ENCODE measurements around the gene SEMA4D.
"Not testable (repeated sequence)": the region's sequence is repeated elsewhere in the genome, so short reads cannot be mapped to it uniquely, and the experiment has no call there.

Gene SEMA4D

DNA sequence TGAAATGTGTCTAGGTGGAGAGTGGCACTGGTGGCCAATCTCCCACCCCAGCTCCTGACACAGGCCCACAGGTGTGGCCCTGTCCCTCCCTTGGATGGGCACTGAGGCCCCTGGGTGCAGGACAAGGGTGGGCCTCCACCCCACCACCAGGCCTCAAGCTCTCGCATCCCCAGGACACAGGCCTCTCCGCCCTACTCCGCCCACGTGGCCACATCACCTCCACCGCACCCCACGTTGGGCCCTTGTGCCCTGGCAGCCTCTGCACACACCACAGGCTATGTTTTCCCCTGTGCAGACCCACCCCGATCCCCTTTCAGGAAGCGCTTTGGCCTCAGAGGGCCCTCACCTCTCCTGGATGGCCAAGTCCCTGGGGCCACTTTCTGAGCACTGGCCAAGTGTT is 124.9 kb downstream of the SEMA4D start:
- DNase-seq (ENCODE audit: low read depth in 2 of 3, low spot score in 1 of 3): no peak

DNA sequence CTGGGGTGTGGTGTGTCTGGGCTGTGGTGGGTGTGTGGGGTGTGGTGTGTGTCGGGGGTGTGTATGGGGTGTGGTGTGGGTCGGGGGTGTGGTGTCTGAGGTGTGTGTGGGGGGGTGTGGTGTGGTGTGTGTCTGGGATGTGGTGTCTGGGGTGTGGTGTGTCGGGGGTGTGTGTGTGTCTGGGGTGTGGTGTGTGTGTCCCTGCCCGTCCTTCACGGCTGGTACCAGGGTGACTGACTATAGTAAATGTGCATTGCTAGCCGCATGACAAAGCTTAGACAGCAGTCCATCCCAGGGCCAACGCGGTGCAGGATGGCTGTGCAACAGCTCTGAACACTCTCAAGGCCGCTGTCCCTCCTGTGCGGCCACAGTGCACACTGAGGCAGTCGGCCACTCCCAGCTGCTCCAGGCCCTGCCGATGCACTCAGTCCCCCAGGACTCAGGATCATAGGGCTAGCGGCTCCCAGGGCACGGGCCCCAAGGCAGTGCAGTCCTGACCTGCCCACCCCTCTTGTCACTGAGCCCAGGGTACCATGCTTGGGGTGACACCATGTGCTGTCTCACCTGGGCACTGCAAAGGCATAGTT is 125.6 kb downstream of the SEMA4D start:
- DNase-seq (ENCODE audit: low read depth in 2 of 3, low spot score in 1 of 3): no peak

DNA sequence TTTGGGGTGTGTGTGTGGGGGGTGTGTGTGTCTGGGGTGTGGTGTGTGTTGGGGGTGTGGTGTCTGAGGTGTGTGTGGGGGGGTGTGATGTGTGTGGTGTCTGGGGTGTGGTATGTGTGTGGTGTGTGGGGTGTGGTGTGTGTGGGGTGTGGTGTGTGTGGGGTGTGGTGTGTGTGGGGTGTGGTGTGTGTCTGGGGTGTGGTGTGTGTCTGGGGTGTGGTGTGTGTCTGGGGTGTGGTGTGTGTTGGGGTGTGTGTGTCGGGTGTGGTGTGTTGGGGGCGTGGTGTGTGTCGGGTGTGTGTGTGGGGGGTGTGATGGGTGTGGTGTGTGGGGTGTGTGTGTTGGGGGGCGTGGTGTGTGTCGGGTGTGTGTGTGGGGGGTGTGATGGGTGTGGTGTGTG is 126.1 kb downstream of the SEMA4D start:
- DNase-seq (ENCODE audit: low read depth in 2 of 3, low spot score in 1 of 3): not testable (repeated sequence)

DNA sequence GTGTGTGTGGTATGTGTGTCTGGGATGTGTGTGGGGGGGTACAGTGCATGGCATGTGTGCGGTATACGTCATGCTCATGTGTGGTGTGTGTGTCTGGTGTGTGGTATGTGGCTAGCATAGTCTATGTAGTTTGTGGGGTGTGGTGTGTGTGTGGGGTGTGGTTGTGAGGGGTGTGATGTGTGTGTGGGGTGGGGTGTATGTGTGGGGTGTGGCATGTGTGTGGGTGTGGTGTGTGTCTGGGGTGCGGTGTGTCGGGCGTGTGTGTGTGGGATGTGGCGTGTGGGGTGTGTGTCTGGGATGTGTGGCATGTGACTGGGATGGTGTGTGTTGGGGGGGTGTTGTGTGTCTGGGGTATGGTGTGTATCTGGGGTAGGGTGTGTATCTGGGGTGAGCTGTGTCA is 127.3 kb downstream of the SEMA4D start:
- no peak for DNase-seq (ENCODE audit: low read depth in 2 of 3, low spot score in 1 of 3)

DNA sequence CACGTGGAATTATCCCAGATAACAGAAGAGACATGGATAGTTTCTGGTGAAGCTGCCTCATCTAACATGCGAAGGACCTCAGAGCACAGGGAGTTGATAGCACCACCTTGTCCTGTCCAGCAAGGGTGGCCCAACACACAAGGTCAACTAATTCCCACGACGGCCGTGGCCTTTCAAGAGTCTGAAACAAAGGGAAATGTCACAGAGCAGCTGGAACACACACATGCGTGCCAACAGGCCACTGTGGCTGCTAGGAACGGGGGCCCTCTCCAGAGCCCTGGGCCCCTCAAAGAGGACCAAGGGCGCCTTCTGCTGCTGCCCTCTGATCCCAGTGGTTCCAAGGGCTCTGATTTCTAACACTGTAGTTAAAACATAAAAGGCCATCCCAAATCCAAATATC is 128.9 kb downstream of the SEMA4D start:
- no peak for DNase-seq (ENCODE audit: low read depth in 2 of 3, low spot score in 1 of 3)

DNA sequence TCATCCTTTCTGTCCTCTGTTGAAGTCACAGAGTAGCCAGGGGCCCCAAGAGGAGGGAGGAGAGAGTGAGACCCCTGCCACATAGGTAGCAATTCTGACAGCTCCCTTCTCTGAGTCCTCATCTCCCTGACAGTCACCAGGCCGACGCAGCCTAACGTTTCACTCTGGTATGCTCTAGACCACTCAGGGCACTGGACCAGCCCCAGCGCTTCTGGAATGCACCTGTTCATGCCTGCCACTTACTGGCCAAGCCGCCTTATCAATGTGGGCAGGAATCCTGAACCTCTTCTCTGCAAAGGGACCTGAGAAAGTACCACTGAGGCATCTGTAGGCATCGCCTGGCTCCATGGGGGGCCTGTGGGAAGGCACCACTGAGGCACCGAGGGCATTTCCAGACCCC is 129.4 kb downstream of the SEMA4D start:
- no peak for DNase-seq (ENCODE audit: low read depth in 2 of 3, low spot score in 1 of 3)

DNA sequence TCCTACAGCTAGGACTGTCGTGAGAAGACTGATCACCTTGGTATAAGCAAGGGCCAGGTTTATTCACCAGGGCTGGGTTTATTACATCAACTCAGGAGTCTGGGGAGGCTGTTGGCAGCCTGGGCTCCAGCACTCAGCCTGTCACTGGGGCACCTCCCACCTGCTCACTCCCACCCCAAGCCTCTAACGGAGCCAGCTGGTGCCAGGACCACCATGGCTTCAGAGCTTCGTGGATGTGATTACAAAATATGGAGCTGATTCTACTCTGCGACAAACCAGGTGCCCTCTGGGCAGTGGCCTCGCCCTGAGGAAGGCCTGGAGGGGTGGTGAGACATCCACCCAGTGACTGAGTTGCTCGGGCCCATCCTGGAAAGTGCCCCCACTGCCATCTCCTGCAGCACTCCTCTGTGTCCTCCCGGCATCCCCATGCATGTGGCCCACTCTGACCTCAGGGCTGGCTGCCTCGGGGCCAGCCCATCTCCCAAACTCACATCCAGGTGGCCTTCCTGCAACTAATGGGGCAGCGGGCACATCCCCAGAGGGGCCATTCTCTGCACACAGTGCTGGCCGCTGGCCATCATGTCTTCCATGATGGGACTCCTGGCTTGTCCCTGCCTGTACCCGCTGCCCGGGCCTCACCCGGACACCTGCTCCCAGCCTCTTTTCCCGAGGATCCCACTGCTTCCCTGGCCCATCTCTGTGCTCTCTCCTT is 130.0 kb downstream of the SEMA4D start:
- no peak for DNase-seq (ENCODE audit: low read depth in 2 of 3, low spot score in 1 of 3)

DNA sequence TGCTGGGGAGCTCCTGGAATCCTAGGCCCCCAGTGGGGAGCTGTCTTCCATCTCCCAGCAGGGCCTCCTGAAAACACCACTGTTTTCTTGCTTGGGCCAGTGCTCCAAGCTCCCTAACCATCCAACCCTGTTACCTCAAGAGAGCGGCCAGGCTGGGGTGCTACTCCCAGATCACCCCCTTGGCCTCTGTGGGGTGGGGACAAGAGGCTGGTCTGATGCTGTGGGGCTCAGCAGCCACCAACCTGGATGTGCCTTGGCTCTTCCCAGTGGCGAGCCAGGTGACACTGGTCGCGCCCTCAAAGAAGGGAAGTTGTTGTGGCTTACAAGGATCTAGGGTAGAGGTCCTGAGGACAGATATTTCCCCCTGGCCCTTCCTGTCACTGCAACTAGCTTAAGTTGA is 130.6 kb downstream of the SEMA4D start:
- DNase-seq (ENCODE audit: low read depth in 2 of 3, low spot score in 1 of 3): no peak

DNA sequence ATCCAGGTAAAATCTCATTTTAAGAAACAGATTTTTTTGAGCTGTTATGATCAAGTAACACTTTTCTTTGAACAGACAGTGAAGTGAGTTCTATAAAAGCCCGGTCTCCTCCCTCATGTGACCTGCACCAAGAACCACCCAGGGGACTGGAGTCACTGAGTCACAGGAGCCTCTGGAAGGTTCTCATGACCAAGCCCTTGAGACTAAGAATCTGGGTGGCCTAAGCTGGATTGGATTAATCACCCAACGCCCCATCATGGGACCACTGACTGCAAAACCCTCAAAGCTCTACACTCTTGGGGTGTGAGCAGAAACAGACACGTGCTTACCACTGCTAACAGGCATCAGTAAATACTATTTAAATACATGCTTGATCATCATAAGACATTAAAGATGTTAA is 131.2 kb downstream of the SEMA4D start:
- no peak for DNase-seq (ENCODE audit: low read depth in 2 of 3, low spot score in 1 of 3)

DNA sequence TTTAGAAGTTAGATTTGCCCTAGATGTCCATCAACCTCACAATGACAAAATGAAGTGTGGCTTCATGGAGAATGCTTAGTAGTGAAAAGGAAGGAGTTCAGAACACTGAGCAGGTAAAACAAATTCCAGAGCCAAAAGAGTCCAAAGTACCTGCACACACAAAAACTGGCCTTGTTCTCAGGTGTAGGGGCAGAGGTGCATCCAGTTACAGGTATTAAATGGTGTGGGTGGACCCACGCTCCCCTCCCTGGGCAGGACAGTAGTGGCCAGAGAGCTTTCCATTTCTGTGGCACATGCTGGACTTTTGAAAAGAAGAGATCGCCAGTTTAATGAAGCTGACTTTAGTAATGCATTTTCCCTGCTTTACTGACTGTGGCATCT is 132.4 kb downstream of the SEMA4D start:
- DNase-seq (ENCODE audit: low read depth in 2 of 3, low spot score in 1 of 3): no peak

DNA sequence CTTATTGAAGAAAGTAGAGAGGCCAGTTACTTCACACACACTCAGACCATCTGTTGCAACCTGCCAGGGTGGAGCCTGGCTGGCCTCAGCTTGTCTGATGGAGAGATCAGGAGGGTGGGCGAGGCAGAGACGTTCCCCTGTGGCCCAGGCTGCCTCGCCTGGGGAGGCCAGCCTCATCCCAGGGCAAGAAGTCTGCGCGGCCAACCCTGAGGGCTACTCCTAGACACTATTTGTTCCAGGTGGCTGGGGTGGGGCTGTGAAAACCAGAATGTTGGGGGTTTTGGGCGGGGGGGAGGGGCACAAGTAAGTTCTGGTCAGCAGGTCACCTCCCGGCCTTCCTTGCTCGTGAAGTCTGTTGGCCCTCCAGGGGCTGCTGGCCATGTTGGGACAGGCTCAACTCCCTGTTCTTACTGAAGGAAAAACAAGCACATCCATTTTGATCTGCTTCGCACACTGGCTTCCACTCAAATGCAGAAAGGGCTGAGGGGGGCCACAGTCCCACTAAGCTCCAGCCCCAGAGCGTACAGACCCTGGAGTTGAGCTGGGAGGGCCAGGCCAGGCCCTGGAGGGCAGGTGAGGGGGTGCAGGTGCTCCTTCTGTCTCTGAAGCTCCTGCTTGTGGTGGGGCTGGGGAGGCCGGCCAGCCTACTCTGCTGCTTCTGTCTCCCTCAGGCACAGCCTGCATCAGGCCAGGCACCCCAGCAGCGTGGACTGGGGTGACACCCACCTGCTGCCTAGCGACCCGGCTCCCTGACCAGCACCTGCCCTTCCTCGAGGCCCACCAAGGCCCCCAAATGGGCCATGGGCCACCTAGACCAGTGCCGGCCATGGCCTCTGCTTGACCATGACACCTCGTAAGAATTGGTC is 133.0 kb downstream of the SEMA4D start:
- DNase-seq (ENCODE audit: low read depth in 2 of 3, low spot score in 1 of 3): no peak

DNA sequence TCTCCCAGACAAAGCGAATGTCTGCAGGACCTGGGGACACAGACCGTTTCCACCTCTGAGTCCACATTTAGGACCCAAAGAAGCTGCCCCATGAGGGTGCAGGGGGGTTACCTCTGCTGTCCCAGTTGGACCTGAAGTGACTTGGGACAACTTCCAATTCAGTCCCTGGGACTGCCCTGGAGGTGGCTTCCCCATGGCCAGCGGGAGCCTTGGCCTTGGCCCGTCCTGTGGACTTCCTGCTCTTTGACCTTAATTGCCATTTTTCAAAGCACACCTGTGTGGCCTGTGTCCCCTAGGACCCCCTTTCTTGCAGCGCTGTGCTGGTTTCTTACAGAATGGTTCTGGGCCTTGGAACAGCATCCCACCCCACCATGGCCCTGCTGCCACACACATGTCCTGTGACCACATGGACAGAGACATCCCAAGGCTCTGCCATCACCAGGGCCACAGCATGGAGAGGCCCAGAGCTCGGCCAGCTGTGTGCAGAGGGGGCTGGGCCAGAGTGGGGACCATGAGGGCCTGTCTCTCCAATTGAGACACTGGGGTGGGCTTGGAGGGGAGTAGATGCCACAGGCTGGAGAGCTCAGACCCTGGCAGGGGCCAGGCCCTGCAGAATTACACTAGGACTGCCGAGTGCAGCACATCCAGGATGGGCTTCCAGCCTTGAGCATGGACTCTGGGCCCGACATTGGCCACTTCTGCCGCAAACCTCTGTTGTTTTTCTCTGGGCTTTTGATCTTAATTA is 133.8 kb downstream of the SEMA4D start:
- DNase-seq (ENCODE audit: low read depth in 2 of 3, low spot score in 1 of 3): no peak

DNA sequence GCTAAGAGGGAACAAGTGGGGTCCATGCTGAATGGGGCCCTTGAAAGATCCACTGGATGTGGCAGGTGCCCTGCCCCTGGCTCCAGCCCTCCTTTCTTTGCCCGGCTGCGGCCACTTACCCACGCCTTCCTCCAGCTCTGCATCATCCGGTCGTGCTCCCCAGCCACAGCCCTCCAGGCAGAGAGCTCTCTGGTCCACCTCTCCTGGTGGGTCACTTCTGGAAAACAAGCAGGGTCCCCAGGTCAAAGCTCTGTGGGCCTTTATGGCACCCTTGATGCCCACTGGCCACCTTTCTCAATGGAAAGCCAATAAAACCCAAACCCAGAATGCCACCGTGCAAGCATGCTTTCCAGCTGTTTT is 134.6 kb downstream of the SEMA4D start:
- DNase-seq (ENCODE audit: low read depth in 2 of 3, low spot score in 1 of 3): no peak

DNA sequence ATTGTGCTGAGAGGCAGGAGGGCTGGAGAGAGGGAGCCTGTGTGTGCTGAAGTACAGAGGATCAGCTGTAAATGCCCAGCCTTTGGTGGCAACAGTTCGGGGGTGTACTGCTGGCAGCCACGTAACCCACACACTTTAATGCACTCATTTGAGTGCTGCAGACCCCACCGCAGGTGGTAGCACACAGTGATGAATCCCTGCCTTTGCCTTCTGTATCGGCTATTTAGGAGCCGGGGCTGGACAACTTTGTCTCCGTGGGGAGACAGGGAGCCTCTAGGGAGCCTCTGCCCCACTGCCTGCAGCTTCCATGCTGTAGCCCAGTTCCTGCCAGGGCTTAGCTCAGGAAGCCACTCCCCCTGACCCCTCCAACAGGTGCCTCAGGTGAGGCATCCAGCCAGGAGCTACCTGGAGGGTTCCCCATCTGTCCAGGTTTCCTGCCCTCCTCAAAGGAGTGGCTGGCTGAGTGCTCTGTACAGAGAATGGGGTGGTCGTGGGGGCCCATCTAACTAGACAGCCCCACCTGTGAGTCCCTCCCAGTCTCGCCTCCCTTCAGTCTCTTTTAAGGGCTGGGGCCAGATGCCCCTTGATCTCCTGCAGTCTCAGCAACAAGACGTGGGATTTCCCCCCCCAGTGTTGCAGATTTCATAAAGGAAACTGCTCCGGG is 135.1 kb downstream of the SEMA4D start:
- no peak for DNase-seq (ENCODE audit: low read depth in 2 of 3, low spot score in 1 of 3)

DNA sequence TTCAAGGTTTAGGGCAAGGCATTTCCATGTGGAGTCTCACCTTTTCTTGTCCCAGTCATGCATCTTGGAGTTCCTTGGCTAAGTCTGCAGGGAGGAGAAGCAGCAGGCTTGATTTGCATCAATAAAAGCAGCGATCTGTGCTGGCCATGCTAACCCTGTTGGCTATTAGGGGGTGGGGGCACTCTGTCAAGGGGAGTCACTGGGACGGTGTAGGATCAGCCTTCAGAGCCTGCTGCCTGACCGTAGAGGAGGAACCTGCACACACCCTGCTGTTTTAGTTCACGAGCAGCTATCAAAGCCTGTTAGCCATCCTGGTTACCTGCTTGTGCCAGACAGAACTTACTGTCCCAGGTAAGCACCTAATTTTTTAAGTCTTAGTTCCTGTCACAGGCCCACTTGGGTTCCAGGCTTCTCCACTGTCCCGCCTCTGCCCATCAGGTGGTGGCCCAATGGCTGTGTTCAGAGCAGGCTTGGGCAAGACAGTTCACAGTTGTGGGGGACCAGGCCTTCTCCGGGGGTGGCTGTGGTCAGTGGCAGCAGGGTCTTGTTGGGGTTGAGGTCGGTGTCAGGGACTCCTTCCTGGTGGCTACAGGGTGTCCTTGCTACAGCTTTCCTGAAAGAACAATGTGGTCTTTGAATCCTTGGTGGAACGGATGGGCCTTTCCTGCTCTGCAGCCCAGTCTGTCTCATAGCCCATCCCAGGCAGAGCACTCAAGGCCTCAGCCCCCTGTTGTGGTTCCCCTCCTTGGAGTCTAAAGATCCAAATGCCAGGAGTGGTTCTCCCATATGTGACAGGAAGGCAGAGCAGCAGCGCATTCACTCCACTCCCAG is 135.9 kb downstream of the SEMA4D start:
- no peak for DNase-seq (ENCODE audit: low read depth in 2 of 3, low spot score in 1 of 3)

DNA sequence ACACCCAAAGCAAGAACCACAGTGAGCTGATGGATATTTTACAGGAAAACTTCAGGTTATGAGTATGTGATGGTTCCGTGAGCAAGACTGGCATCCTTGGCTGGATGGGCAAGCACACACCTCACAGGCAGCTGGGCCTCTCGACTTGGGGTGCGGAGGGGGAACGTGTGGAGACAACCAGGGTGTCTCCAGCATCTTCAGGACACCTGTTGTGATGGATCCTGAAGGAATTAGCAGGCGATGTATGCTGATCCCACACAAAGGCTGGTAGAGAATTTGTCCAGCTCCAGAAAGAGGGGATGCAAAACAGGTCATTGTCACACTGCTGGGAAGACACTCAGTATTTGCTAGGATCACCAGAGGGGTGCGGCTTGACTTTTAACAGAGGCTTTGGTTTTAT is 136.9 kb downstream of the SEMA4D start:
- no peak for DNase-seq (ENCODE audit: low read depth in 2 of 3, low spot score in 1 of 3)

DNA sequence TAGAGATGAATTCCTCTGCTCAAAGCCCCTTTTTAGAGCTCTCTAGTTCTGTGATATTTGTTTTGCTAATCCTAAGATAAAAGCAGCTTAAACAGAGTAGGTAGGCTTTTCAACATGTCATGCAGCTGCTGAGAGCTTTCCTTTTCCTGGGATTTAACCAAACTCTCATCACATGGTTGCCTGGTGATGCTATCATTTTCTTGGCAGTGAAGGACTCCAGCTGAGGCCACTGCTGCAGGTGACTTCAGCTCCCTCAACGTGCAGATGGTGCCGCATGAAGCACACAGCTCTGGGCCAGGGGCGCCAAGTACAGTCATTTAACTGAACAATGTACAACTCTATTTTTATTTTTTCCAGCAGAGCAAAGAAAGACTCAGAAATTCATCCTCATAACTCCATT is 137.4 kb downstream of the SEMA4D start:
- no peak for DNase-seq (ENCODE audit: low read depth in 2 of 3, low spot score in 1 of 3)

DNA sequence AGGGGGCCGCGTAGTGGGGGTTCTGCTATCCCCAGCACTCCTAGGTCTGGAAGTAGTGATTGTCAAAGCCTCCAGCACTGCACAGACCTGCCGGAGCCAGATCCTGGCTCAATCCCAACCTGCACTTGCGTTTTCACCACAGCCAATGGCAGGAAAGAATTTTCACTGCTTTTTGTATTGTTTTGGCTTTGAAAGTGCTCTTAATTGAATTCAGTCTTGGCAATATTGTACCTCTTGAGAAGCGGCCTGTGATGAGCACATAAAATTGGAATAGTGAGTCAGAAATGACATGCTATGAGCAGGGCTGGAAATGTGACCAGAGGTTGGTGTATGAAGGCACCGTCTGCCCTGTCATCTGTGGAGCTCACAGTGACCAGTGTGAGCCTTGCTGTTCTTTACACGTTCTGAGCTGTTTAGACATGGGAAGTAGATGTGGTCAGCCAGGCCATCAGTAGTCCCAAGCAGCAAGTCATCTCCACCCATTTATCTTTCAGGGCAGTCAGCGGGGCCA is 138.1 kb downstream of the SEMA4D start:
- DNase-seq (ENCODE audit: low read depth in 2 of 3, low spot score in 1 of 3): no peak

DNA sequence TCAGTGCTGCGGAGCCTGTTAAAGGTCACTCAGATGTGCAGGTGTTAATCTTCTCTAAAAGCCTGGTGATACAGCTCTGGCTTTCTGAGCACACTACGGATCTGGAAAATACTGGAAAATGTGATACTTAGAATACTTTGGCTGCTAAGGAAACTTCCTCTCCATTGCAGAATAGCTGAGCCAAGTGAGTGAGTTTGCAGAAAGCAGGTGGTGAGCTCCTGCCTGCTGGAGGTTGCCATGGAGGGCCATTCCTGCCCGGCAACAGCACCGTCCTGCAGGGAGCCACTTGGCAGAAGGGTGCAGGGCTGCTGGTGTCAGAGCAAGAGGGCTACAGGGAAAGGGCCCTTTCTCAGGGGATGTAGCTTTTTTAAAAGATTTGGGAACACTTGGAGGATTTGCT is 138.9 kb downstream of the SEMA4D start:
- DNase-seq (ENCODE audit: low read depth in 2 of 3, low spot score in 1 of 3): no peak

DNA sequence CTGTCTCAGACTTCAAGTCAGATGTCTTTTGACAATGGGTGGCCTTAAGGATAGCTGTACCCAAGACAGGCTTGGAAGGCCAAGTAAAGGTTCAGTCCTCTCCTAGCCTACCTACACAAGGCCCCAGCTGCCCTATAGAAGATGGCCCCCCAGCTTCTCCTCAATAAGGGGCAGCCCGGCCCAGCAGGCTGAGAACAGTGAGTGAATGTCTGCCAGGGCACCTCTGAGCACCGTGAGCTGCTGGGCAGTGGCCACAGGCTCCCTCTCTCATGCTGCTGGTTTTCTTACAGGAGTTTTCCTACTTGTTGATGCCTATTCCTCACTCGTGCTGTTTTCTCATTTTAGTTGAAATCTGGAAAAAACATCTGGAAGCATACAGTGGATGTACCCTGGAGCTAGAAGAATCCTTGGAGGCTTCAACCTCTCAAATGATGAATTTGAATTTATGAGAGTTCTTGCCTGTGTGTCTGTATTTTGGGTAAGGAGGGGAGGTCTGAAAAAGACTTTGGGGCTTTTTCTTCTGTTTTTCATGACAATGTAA is 139.5 kb downstream of the SEMA4D start:
- DNase-seq (ENCODE audit: low read depth in 2 of 3, low spot score in 1 of 3): no peak

All from stimulated activated CD4-positive, alpha-beta T cell treated with anti-CD3 and anti-CD28 coated beads, Interleukin-12 subunit alpha, Interleukin-12 subunit beta, amount 100 ng/mL, for 48 hours (primary cell).